MM.1S (cell line): ENCODE results near the gene DCLK2.
"Not testable (repeated sequence)": the region's sequence is repeated elsewhere in the genome, so short reads cannot be mapped to it uniquely, and the experiment has no call there.

Experiments used
- DNase-seq: peaks from one replicate; pipeline ENCODE4 v3.0.0-alpha.2; 2015
- H2AFZ ChIP-seq: fragments of 300-600 bp; sonication (generic); 2 replicates; pipeline ENCODE4 v1.6.0; 2016; ENCODE audit warnings: antibody characterized with exemption, low read length
- H3F3A ChIP-seq: fragments of 300-600 bp; sonication (generic); 2 replicates; pipeline ENCODE4 v1.6.1; 2016; ENCODE audit warnings: mild to moderate bottlenecking, antibody characterized with exemption, low read length, moderate library complexity, mixed read lengths; ENCODE audit not compliant: insufficient read depth
- H3K27ac ChIP-seq: fragments of 300-600 bp; sonication (generic); 2 replicates; pipeline ENCODE4 v1.5.1; 2016; ENCODE audit warnings: mild to moderate bottlenecking, low read length
- H3K27me3 ChIP-seq: fragments of 300-600 bp; sonication (generic); replicated peaks from 2 replicates; pipeline ENCODE4 v1.6.0; 2016; ENCODE audit warnings: low read length; ENCODE audit not compliant: insufficient read depth
- H3K36me3 ChIP-seq: fragments of 300-600 bp; sonication (generic); replicated peaks from 2 replicates; pipeline ENCODE4 v1.6.1; 2016; ENCODE audit warnings: mild to moderate bottlenecking, low read length, mixed read lengths; ENCODE audit not compliant: insufficient read depth
- H3K4me1 ChIP-seq: fragments of 300-600 bp; sonication (generic); 2 replicates; pipeline ENCODE4 v1.6.1; 2016; ENCODE audit warnings: low read length, mixed read lengths
- H3K4me2 ChIP-seq: fragments of 300-600 bp; sonication (generic); 2 replicates; pipeline ENCODE4 v1.6.0; 2016; ENCODE audit warnings: low read depth, low read length
- H3K4me3 ChIP-seq: fragments of 300-600 bp; sonication (generic); 2 replicates; pipeline ENCODE4 v1.5.1; 2016; ENCODE audit warnings: low read length, mixed read lengths
- H3K79me2 ChIP-seq: fragments of 300-600 bp; sonication (generic); 2 replicates; pipeline ENCODE4 v1.6.1; 2016; ENCODE audit warnings: mixed run types, low read length, mixed read lengths
- H3K9ac ChIP-seq: fragments of 300-600 bp; sonication (generic); 2 replicates; pipeline ENCODE4 v1.6.1; 2016; ENCODE audit warnings: low read length, mixed read lengths
- H3K9me2 ChIP-seq: fragments of 300-600 bp; sonication (generic); replicated peaks from 2 replicates; pipeline ENCODE4 v1.6.1; 2016; ENCODE audit warnings: mild to moderate bottlenecking, low read length, mixed read lengths; ENCODE audit not compliant: insufficient read depth
- H3K9me3 ChIP-seq: fragments of 300-600 bp; sonication (generic); replicated peaks from 2 replicates; pipeline ENCODE4 v1.6.1; 2016; ENCODE audit warnings: mild to moderate bottlenecking, low read length, mixed read lengths; ENCODE audit not compliant: insufficient read depth
- H4K20me1 ChIP-seq: fragments of 300-600 bp; sonication (generic); 2 replicates; pipeline ENCODE4 v1.6.1; 2016; ENCODE audit warnings: mild to moderate bottlenecking, low read length, moderate library complexity, mixed read lengths; ENCODE audit not compliant: insufficient read depth
- CTCF ChIP-seq: fragments of 300-600 bp; sonication (generic); IDR thresholded peaks from 2 replicates; pipeline ENCODE4 v1.5.1; 2016; ENCODE audit warnings: antibody characterized with exemption, low read length, mixed read lengths
- EZH2 ChIP-seq: fragments of 300-600 bp; sonication (generic); optimal IDR thresholded peaks from 2 replicates; pipeline ENCODE3; 2017; ENCODE audit warnings: low read depth, mild to moderate bottlenecking, antibody characterized with exemption, low read length, mixed read lengths
- EZH2phosphoT487 ChIP-seq: fragments of 300-600 bp; sonication (generic); IDR thresholded peaks from 2 replicates; pipeline ENCODE4 v1.6.1; 2018; ENCODE audit warnings: antibody characterized with exemption, low read length

DCLK2 gene

GRCh38 chr4:150161109-150161508 is 82.9 kb downstream of the DCLK2 start:
- Histone ChIP-seq H3K4me3 (no peak overlapping the region), H3F3A (no peaks in the 10 kb centered on the region), H2AFZ (no peak overlapping the region), H3K36me3 (no peaks in the 10 kb centered on the region), H3K9ac (no peak overlapping the region), H3K9me3 (no peaks in the 10 kb centered on the region), H3K27ac (no peak overlapping the region), H4K20me1 (no peaks in the 10 kb centered on the region), H3K27me3 (no peaks in the 10 kb centered on the region), H3K79me2 (no peaks in the 10 kb centered on the region), H3K9me2 (no peaks in the 10 kb centered on the region), H3K4me2 (no peak overlapping the region), H3K4me1 (no peaks in the 10 kb centered on the region)
- no peak for TF ChIP-seq EZH2
- TF ChIP-seq CTCF, result no peak
- TF ChIP-seq EZH2phosphoT487, result no peak
- no peak for DNase-seq

GRCh38 chr4:150162020-150162419 is 83.8 kb downstream of the DCLK2 start:
- not testable (repeated sequence) for H3K27ac ChIP-seq, H3K9ac ChIP-seq, H3K9me2 ChIP-seq, DNase-seq, H3K4me2 ChIP-seq, H3K79me2 ChIP-seq, H3K4me3 ChIP-seq, H2AFZ ChIP-seq, H3K36me3 ChIP-seq, H4K20me1 ChIP-seq, H3K9me3 ChIP-seq, H3K4me1 ChIP-seq, H3K27me3 ChIP-seq, H3F3A ChIP-seq

- H3K9me2 ChIP-seq, result no peaks in the 10 kb centered on the region
- no peaks in the 10 kb centered on the region for H3K27me3 ChIP-seq
- H3K4me2 ChIP-seq, result no peak overlapping the region
- no peaks in the 10 kb centered on the region for H3K4me1 ChIP-seq
- DNase-seq, result no peak
- no peaks in the 10 kb centered on the region for H3K9me3 ChIP-seq
- no peaks in the 10 kb centered on the region for H4K20me1 ChIP-seq
- TF ChIP-seq EZH2phosphoT487, result no peak
- TF ChIP-seq EZH2, result no peak
- TF ChIP-seq CTCF, result no peak
- no peak overlapping the region for H2AFZ ChIP-seq
- no peak overlapping the region for H3K4me3 ChIP-seq
- no peaks in the 10 kb centered on the region for H3F3A ChIP-seq
- no peaks in the 10 kb centered on the region for H3K36me3 ChIP-seq
- no peak overlapping the region for H3K27ac ChIP-seq
- H3K79me2 ChIP-seq, result no peaks in the 10 kb centered on the region
- no peak overlapping the region for H3K9ac ChIP-seq
Measured at GRCh38 chr4:150164055-150164454, 85.8 kb downstream of the DCLK2 start.

GRCh38 chr4:150164956-150165629 is 86.8 kb downstream of the DCLK2 start:
- no peak for TF ChIP-seq EZH2
- TF ChIP-seq CTCF, result no peak
- TF ChIP-seq EZH2phosphoT487, result no peak

More at GRCh38 chr4:150164956-150165629, 86.8 kb downstream of the DCLK2 start:
- H3F3A ChIP-seq, result no peaks in the 10 kb centered on the region
- no peaks in the 10 kb centered on the region for H3K27me3 ChIP-seq
- H2AFZ ChIP-seq, result no peak overlapping the region
- H3K4me3 ChIP-seq, result no peak overlapping the region
- H3K9me2 ChIP-seq, result no peaks in the 10 kb centered on the region
- H3K9me3 ChIP-seq, result no peaks in the 10 kb centered on the region
- H3K79me2 ChIP-seq, result no peaks in the 10 kb centered on the region
- H3K27ac ChIP-seq, result no peak overlapping the region
- no peaks in the 10 kb centered on the region for H4K20me1 ChIP-seq
- DNase-seq, result no peak
- no peak overlapping the region for H3K4me2 ChIP-seq
- H3K36me3 ChIP-seq, result no peaks in the 10 kb centered on the region
- H3K4me1 ChIP-seq, result no peaks in the 10 kb centered on the region
- no peak overlapping the region for H3K9ac ChIP-seq
